Astrocyte of the spinal cord (primary cell): ENCODE data around the gene MDM4.

Experiments used
- DNase-seq: peaks from one replicate; pipeline ENCODE4 v3.0.0; 2011; ENCODE audit warnings: low read depth, low spot score
- H3K4me3 ChIP-seq: 2 replicates; pipeline ENCODE4 v1.5.1; 2011; ENCODE audit warnings: low read depth, mild to moderate bottlenecking, low read length, moderate library complexity
- in situ Hi-C: cut with HindIII; loops from 2 replicates; pipeline ENCODE4 v1.10.0; 2017; ENCODE audit warnings: low sequenced_read_pairs
- TF ChIP-seq, protein P1 (sequence below): IDR thresholded peaks from 2 replicates; pipeline ENCODE4 v1.5.1; 2012; ENCODE audit warnings: low read depth, mild to moderate bottlenecking, low read length, inconsistent platforms

The MDM4 gene, protein sequence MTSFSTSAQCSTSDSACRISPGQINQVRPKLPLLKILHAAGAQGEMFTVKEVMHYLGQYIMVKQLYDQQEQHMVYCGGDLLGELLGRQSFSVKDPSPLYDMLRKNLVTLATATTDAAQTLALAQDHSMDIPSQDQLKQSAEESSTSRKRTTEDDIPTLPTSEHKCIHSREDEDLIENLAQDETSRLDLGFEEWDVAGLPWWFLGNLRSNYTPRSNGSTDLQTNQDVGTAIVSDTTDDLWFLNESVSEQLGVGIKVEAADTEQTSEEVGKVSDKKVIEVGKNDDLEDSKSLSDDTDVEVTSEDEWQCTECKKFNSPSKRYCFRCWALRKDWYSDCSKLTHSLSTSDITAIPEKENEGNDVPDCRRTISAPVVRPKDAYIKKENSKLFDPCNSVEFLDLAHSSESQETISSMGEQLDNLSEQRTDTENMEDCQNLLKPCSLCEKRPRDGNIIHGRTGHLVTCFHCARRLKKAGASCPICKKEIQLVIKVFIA

DNA sequence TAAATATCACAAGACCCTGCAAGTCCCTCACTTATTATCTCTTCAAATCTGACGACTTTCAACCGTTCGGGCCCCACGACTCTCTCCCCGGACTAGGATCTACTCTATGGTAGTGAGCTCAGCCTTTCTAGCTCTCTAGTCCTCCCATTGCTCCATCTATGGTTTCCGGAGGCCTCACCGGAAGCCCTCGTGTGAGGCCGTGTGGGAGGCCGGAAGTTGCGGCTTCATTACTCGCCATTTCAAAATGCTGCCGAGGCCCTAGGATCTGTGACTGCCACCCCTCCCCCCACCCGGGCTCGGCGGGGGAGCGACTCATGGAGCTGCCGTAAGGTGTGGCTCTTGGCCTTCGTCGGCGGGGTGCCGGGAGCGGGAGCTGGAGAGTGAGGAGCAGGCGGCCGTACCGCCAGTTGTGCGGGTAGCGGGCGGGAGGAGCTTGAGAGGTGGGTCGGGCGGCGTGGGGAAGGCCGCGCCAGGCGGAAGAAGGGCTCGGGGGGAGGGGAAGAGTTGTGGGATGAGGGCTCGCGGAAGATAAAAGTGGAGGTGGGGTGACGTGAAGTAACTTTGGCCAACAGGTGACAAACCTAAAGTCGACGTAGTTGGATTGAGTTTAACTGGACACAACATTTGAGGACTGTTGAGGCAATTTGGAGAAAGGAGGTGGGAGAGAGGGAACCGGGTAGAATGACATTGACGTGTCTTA, at the start of gene MDM4:
Gene MDM4, plus strand, starts transcription at position 227 of the 700 bp plus-strand sequence. CDS start 9,113 bp downstream, outside the sequence.
- in situ Hi-C loops: no loop called here
- TF ChIP-seq, protein P1, sequence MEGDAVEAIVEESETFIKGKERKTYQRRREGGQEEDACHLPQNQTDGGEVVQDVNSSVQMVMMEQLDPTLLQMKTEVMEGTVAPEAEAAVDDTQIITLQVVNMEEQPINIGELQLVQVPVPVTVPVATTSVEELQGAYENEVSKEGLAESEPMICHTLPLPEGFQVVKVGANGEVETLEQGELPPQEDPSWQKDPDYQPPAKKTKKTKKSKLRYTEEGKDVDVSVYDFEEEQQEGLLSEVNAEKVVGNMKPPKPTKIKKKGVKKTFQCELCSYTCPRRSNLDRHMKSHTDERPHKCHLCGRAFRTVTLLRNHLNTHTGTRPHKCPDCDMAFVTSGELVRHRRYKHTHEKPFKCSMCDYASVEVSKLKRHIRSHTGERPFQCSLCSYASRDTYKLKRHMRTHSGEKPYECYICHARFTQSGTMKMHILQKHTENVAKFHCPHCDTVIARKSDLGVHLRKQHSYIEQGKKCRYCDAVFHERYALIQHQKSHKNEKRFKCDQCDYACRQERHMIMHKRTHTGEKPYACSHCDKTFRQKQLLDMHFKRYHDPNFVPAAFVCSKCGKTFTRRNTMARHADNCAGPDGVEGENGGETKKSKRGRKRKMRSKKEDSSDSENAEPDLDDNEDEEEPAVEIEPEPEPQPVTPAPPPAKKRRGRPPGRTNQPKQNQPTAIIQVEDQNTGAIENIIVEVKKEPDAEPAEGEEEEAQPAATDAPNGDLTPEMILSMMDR: no peak

DNA sequence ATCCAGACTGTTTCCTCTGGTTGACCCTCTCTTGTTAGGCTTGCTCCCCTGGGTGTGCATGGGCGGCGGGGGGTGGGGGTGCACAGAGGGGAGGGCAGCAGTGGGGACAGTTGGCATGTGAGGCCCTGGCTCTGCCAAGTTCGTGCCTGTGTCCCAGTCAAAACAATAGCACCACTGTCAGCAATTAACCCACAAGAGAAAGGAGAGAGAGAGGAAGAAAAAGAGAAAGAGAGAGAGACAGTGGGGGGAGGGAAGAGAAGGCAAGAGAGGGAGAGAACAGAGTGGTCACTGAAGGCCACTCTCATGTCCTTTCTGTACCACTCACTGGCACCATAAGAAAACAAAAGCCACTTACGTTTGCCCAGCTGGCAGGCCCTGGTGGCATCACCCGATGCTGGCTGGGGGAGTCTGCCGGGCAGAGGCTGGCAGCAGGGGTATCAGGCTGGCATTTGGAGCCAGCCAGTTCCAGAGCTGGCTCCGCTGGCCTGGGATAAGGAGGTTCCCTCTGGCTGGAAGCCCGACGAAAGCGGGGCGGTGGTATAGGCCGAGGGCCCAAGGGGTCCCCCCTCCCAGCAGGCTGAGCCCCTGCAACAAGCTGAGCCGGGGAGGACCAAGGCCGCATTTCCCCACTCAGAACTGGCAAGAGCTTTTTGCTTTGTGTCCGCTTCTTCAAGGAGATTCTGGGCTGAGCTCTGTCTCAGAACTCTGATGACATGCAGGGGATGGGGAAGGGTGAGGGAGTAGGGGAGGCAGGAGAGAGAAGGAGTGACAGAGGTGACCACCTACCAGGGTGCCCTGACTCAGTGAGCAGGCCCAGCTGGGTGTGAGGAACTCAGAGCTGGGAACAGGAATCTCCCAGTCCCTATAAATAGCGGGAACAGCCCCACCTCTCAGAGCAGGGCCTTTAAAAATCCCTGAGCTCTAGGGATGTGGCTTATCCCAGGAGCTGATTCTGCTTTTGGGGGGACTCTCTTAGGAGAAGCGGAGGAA, 49.5 kb upstream of the MDM4 start:
- in situ Hi-C loops: no loop called here

More for the DNA sequence above, at the start of gene MDM4:
- DNase-seq: peak; percentile 98
- H3K4me3 ChIP-seq: peak within 1 kb of the TSS; percentile 70

DNA sequence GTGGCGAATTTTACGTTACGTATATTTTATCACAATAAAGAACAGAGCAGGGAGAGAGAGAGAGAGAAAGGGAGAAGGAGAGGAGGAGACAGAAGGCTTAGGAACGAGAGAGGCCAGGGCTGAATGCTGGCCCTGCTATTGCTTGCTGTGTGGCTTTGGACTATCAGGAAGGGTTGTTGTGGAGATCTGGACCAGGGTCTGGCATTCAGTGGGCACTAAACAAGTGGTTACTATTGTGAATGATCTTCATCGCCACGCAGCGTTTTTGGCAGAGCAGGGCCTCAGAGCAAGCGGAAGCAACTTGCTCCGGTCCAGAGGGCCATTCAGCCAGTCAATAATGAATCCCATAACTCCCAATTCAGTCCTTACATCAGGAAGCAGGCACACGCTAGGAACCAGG, 48.0 kb upstream of the MDM4 start:
- no peak for DNase-seq
- in situ Hi-C loops: no loop called here
- TF ChIP-seq, protein P1: no peak
- H3K4me3 ChIP-seq: no peak overlapping the region

More for the DNA sequence above, 49.5 kb upstream of the MDM4 start:
- no peak overlapping the region for H3K4me3 ChIP-seq
- TF ChIP-seq, protein P1: no peak
- no peak for DNase-seq

DNA sequence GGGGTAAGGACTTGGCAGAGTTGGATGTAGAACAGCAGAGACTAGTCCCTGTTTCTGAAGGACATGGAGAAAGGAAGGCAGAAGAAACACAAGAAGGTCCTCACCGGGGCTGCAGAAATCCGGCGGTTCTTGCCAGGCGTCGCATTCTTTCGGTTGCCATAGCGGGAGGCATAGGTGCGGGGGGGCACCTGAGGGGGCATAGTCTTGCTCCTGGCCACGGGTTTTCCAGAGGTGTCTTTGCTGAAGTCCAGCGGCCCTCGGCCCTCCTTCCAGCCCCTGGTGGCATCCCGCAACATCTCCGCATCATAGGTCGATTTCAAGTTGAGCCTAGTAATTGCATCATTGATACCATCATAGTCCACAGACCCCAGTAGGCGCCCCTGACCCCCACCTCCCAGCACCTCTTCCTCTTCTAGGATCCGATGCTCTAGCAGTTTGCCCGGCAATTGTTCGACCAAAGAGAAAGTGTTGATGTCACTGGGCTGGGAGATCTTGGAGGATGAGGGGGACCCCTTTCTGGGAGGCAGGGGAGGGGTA, 47.4 kb upstream of the MDM4 start:
- no peak overlapping the region for H3K4me3 ChIP-seq
- DNase-seq: no peak
- TF ChIP-seq, protein P1: no peak
- in situ Hi-C loops: no loop called here

DNA sequence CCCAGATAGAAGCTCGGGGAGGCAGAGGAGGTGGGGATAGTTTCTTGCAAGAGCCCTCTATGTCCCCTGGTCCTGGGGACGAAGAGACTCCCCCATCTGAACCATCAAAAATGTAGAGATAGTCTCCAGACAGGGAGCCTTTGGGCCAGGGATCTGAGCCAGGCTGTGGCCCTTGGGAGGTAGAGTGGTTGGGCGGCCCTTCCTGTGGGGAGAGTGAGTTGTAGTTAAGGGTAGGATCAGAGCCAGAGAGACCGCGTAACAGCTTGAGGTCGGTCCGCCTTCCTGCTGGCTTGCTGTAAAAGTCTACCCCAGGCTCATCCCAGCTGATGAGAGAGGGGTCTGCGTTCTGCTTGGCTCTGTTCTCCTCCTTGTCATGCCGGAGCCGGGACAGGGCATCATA, 46.9 kb upstream of the MDM4 start:
- TF ChIP-seq, protein P1: no peak
- H3K4me3 ChIP-seq: no peak overlapping the region
- DNase-seq: no peak
- in situ Hi-C loops: no loop called here
